HG03175 (cell line): ENCODE measurements around the gene CFDP1.

ENCODE experiments used
- ATAC-seq: cut with Tn5 transposase; IDR thresholded peaks from one replicate; pipeline ENCODE4 v1.9.1; 2021; ENCODE audit warnings: mild to moderate bottlenecking, moderate library complexity; ENCODE audit not compliant: unreplicated experiment

The CFDP1 gene

DNA sequence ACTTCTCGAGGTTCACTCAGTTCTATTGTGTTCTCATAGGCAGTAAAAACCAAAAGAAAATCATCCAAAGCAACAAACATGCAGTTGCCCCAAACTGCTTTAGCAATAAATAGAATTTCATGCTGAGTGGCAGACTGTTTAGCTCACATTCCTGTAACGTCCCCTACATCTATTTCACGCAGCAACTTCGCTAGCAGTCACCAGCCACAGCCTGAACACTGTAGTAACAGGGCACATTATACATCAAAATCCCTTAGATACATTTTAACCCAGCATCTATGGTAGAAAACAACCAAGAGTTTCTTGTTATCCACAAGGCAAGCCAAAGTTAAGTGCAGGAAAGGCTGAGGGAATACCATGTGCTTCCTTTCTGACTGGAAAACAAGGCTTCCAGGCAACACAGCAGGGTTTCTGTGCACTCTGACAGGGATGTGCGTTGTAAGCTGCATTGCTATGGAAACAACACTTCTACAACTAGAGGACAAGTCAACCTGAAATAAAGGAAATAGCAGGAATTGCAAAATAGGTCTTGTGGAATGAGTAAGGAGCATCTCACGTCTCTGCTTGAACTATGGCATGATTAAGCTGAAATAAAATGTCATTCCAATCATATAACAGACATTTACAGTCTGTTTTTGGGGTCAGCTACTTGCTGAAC, 55.4 kb downstream of the CFDP1 start:
- ATAC-seq = no peak

- ATAC-seq = no peak
Observed at GRCh38 chr16:75376475-75377161, 56.7 kb downstream of the CFDP1 start.

- no peak for ATAC-seq
Observed at GRCh38 chr16:75374388-75374787, 58.9 kb downstream of the CFDP1 start.

GRCh38 chr16:75372236-75372856, 61.0 kb downstream of the CFDP1 start:
- ATAC-seq = no peak

DNA sequence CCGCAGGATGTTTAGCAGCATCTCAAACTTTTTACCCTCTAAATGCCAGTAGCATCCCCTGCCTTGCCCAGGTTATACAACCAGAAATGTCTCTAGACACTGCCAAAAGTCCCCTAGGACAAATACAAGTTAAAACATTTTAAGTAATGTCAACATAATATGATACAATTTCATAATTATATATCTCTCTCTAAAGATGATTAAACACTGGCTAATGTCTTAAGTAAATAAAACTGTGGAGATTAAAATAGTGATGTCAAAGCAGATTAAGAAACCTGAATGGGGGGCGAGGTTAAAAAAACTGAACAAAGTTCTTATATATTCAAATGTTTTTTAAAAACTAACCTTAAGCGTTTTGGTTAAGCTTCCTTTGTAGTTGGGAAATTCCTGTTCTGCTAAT, 62.1 kb downstream of the CFDP1 start:
- no peak for ATAC-seq

DNA sequence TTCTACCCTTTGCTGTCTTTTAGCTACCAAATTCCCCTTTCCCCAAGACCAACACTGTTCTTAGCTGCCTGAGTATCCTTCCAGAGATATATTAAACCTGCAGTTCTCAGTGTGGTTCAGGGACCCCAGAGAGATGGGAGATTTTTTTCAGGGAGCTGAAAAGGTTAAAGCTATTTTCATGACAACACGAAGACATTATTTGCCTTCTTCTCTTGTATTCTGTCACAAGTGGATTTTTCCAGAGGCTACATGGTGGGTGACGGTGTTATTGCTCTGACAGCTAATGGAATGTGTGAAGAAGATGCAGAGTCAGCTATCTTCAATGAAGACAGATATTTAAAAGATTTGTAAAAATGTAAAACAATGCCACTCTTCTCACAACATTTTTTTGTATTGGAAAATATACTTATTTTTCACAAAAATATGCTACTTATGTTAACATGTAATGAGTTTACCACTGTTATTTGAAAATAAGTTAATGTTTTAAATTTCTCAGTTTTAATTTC, 69.0 kb downstream of the CFDP1 start:
- no peak for ATAC-seq

GRCh38 chr16:75362846-75363245, 70.5 kb downstream of the CFDP1 start:
- ATAC-seq = no peak

DNA sequence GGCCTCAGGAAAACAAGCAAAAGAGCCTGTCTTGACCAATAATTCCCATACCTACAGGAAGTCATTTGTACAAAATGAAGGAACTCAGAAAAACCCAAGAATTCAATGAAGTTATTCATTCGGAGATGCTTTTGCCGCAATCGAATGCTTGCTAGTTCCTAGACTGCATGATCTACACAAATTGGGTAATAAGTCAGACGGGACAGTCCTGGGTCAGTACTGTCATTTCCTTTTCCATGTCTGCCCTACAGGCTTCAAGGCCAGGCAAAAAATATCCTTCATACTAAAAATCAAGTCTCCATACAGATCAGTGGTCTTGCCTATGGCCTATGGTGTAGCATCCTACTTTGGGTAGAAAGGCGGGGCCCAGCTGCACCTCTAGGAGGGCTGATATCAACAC, 71.4 kb downstream of the CFDP1 start:
- no peak for ATAC-seq

GRCh38 chr16:75354170-75354569, 79.1 kb downstream of the CFDP1 start:
- ATAC-seq = no peak

DNA sequence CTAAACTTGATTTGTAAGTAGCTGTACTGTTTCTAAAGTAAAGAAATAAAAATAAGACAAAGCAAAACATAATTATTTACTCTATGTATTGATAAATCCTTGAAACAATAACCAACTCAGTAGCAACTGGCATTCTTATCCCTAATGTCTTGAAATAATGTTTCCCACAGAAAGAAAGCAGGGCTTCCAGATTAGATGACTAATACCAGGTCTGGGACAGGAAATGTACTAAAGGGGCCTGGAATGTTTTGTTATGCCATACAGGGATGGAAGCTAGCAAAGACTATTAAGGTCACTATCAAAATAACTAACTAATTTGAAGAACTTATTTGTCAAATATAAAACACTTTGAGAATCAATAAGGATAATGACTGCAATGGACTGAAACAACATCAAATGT, 82.1 kb downstream of the CFDP1 start:
- no peak for ATAC-seq

- no peak for ATAC-seq
Observed at GRCh38 chr16:75345711-75346110, 87.6 kb downstream of the CFDP1 start.

- no peak for ATAC-seq
Observed at GRCh38 chr16:75343941-75344340, 89.4 kb downstream of the CFDP1 start.

DNA sequence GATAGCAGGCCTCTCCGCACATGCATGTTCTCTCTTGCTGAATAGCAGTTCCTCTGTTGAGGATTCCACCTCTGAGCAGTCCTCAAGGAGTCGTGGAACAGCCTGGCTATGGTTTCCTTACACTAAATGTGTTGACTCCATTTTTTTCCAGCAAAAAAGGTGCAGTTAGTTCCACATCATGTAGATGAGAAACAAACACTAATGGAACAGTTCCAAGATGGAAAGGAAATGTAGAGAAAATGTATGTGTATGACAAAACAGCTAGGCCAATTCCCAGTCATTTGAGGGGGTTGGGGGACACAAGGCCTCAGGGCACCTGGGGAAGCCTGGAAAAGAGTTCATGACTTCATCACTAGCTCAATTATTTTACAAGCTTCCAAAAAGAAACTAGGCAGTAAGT, 90.0 kb downstream of the CFDP1 start:
- no peak for ATAC-seq

DNA sequence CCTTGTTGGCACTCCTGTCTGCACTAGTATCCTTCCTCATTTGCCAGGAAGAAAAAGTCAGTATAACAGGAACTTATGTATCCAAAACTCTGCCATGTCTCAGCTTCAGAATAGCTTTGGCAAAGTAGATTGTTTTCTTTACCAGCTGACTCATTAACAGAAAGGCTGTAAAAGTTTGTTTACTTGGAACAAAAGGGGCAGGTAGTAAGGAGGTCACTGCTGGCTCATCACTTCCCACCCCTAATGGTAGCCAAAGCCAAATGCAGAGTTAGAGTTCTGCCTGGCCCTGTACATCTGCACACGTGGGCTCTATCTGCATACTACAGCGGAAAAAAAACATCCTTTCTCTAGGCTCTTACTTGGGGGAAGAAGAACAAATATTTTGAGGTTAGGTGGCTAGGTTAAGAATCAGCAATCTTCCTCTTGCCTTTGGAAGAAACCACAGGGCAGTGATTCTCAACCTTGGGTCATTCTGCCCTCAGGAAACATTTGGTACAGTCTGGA, 90.9 kb downstream of the CFDP1 start:
- no peak for ATAC-seq

GRCh38 chr16:75341564-75342307, 91.6 kb downstream of the CFDP1 start:
- no peak for ATAC-seq

DNA sequence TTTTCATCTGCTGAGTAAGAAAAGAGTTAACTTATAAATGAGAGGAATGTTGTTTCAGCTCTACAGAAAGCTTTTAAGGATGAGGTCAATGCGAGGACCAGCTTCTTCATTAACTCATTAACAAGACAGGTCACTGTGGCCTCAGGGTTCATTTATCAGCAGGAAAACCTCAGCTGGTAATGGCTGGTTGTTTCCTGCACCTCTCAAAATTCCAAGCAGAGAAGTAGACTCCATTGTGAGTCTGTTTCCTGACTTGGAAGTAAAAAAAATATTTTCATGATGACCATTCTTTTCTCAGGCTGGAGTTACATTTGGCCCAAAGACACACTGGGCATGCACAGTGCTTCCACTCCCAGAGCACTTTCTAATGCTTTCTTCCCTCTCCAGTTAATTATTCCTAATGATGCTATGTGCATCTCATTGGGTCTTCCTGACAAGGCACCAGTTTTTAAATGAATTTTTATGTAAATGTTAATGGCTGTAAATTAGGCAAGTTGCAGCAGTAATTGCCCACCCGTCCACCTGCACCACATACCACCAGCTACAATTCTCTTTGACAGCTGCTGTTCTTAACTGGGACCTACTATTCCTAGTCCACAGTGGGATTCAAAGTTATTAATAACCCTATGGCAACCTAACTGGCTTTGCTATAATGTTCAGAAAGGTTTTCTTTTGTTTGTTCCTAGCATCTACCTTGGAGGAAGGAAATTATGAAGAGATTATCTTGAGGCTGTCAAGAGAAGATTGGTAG, 92.4 kb downstream of the CFDP1 start:
- no peak for ATAC-seq

DNA sequence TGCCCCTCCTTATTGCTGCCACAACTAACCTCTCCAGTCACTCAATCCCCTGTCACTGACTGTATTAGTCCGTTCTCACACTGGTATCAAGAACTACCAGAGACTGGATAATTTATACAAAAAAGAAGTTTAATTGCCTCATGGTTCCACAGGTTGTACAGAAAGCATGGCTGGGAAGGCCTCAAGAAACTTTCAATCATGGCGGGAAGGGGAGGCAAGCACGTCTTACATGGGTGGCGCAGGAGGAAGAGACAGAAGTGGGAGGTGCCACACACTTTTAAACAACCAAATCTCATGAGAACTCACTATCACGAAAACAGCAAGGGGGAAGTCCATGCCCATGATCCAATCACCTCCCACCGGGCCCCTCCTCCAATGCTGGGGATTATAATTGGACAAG, 95.9 kb downstream of the CFDP1 start:
- ATAC-seq = no peak

DNA sequence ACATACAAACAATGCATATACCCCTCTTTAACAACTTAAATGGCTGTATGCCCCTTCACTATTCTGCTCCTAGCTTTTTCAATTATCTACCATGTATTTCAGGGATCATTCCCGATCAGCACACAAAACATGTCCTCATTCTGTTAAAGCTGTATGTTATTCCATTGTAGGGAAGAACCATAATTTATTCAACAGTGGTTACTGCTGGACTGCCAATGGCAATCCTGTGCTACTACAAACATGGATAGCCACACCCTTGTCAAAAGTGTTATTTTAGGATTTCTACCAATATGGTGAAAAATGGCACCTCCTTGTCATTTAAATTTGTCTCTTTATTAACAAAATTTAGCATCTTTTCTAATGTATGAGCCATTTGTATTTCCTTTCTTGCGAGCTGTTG, 96.8 kb downstream of the CFDP1 start:
- no peak for ATAC-seq

DNA sequence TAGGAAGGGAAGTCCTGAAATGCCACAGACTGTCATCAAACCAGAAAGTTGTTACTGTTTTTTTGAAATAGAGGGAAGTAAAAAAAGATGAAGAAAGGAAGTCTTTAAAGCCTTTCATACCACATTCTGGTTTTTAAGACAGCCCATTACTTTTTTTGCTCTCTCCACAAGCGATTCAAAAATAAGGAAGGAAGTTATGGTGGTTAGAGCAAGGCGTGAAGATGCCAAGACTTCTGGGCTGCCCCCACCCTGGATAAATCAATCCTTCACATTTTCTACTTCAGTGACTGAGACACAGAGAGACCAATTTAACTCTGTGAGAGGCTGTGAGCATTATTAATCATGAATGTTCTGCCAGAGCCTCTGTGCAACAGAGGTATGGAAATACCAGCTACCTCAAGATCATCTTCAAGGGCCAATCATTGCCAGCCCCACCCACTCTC, 99.6 kb downstream of the CFDP1 start:
- ATAC-seq = peak; percentile 54

- ATAC-seq = no peak
Observed at GRCh38 chr16:75329943-75330342, 103.4 kb downstream of the CFDP1 start.
